ENCODE measurements around the gene SLK.

GRCh38 chr10:103934308-103934707 is 32.6 kb upstream of the SLK start:
- TF ChIP-seq E4F1 (IDR thresholded peaks at IDR 0.05; ENCODE audit: borderline replicate concordance, partially characterized antibody), result no peak
- no peak for TF ChIP-seq YBX1 (IDR thresholded peaks at IDR 0.05)
- TF ChIP-seq ZBTB4 (CRISPR knock-in tag; IDR thresholded peaks at IDR 0.05), result no peak
- TF ChIP-seq EZH2 (IDR thresholded peaks at IDR 0.05; ENCODE audit: borderline replicate concordance, control insufficient read depth, low read depth, low read length), result no peak
- TF ChIP-seq RAD51 (IDR thresholded peaks at IDR 0.05), result no peak
- TF ChIP-seq BACH1 (IDR thresholded peaks at IDR 0.05; ENCODE audit: borderline replicate concordance), result no peak
- no peak for TF ChIP-seq KDM1A (IDR thresholded peaks at IDR 0.05; ENCODE audit: borderline replicate concordance)
- no peak for TF ChIP-seq CREM (IDR thresholded peaks at IDR 0.05; ENCODE audit: low read depth)
- no peak for TF ChIP-seq BHLHE40 (IDR thresholded peaks at IDR 0.05; ENCODE audit: borderline replicate concordance in 1 of 2, low read depth in 2 of 2, low read length in 1 of 2)
- TF ChIP-seq CTCF (IDR thresholded peaks at IDR 0.05 in 2 of 3, conservative IDR thresholded peaks at IDR 0.05 in 1 of 3; ENCODE audit: control insufficient read depth in 2 of 3, extremely low read depth in 1 of 3, insufficient read depth in 1 of 3, low read depth in 3 of 3, low read length in 3 of 3), result no peak
- TF ChIP-seq, protein P1, sequence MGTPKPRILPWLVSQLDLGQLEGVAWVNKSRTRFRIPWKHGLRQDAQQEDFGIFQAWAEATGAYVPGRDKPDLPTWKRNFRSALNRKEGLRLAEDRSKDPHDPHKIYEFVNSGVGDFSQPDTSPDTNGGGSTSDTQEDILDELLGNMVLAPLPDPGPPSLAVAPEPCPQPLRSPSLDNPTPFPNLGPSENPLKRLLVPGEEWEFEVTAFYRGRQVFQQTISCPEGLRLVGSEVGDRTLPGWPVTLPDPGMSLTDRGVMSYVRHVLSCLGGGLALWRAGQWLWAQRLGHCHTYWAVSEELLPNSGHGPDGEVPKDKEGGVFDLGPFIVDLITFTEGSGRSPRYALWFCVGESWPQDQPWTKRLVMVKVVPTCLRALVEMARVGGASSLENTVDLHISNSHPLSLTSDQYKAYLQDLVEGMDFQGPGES (IDR thresholded peaks at IDR 0.05), result no peak
- TF ChIP-seq E2F4 (IDR thresholded peaks at IDR 0.05; ENCODE audit: low read depth, low read length), result no peak

All from GM12878 (cell line).